ENCODE measurements around the gene CTNNA3. TPM values are rescaled to one million over a fixed set of nuclear protein-coding genes. Genes with fewer than 3 reads are reported as not detected.

CTNNA3 gene
- total RNA-seq, 1 donor from 2014 or later, result not detected

DNA sequence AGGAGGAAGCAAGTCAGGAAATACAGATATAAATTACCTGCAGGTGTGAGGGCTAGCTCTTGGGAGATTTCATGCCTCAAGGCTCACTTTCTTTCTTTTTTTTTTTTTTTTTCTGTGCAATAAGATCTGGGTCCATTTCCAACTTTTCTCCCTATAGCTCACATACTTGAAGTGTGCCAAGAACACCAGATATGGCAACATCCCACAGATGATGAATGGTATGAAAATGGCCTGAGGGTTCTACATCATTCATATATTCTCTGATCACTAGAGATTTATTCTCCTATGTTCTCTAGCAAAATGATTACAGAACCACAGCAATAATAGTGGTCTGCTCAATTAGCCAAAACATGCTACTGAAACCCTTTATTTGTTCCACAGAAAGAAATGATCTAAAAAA lies 653.0 kb downstream of the CTNNA3 start:
- no peaks in the 10 kb centered on the region for H3K27me3 ChIP-seq (ENCODE audit: control insufficient read depth, insufficient read depth, low read length)
- TF ChIP-seq, protein P1, sequence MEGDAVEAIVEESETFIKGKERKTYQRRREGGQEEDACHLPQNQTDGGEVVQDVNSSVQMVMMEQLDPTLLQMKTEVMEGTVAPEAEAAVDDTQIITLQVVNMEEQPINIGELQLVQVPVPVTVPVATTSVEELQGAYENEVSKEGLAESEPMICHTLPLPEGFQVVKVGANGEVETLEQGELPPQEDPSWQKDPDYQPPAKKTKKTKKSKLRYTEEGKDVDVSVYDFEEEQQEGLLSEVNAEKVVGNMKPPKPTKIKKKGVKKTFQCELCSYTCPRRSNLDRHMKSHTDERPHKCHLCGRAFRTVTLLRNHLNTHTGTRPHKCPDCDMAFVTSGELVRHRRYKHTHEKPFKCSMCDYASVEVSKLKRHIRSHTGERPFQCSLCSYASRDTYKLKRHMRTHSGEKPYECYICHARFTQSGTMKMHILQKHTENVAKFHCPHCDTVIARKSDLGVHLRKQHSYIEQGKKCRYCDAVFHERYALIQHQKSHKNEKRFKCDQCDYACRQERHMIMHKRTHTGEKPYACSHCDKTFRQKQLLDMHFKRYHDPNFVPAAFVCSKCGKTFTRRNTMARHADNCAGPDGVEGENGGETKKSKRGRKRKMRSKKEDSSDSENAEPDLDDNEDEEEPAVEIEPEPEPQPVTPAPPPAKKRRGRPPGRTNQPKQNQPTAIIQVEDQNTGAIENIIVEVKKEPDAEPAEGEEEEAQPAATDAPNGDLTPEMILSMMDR (IDR thresholded peaks at IDR 0.05; ENCODE audit: insufficient read depth, low read length, severe bottlenecking), result no peak
- no peak overlapping the region for H3K4me3 ChIP-seq (ENCODE audit: low read depth, low read length)
- FAIRE-seq, result no peak
- H3K36me3 ChIP-seq (ENCODE audit: control insufficient read depth, insufficient read depth, low read length), result no peaks in the 10 kb centered on the region
- no peak for DNase-seq (ENCODE audit: low read depth)

DNA sequence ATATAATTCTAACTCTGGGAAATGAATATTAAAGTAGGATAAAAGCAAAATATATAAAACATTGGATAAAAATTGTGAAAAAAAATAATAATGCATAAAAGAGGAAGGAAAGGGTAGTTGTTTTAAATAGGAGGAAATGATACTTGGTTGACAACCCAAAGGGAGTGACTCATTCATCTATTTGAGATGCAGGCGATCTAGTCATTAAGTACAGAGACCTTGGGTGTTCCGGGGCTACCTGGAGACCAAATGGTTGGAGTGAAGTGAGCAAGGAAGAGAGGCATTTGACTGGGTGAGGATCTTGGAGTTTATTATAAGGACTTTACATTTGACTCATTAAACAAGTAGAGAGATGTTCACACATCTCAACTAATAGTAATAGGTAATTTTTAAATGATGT lies 659.2 kb downstream of the CTNNA3 start:
- H3K27me3 ChIP-seq (ENCODE audit: control insufficient read depth, insufficient read depth, low read length), result no peaks in the 10 kb centered on the region
- no peak for DNase-seq (ENCODE audit: low read depth)
- no peak overlapping the region for H3K4me3 ChIP-seq (ENCODE audit: low read depth, low read length)
- H3K36me3 ChIP-seq (ENCODE audit: control insufficient read depth, insufficient read depth, low read length), result no peaks in the 10 kb centered on the region
- no peak for FAIRE-seq
- TF ChIP-seq, protein P1 (IDR thresholded peaks at IDR 0.05; ENCODE audit: insufficient read depth, low read length, severe bottlenecking), result no peak

DNA sequence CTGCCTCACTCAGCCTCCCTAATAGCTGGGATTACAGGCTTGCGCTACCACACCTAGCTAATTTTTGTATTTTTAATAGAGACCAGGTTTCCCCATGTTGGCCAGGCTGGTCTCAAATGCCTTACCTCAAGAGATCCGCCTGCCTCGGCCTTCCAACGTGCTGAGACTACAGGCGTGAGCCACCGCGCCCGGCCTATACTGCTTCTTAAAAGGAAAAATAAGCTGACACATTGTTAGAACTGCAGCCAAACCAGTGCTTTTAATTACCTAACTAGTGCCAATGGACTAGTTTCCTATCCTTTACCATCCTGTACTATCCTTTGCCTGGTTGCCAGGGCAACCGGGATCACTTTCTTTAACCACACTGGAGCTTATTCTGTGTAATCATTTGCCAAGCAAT lies 662.1 kb downstream of the CTNNA3 start:
- TF ChIP-seq, protein P1 (IDR thresholded peaks at IDR 0.05; ENCODE audit: insufficient read depth, low read length, severe bottlenecking), result no peak
- H3K36me3 ChIP-seq (ENCODE audit: control insufficient read depth, insufficient read depth, low read length), result no peaks in the 10 kb centered on the region
- DNase-seq (ENCODE audit: low read depth), result no peak
- no peak overlapping the region for H3K4me3 ChIP-seq (ENCODE audit: low read depth, low read length)
- no peaks in the 10 kb centered on the region for H3K27me3 ChIP-seq (ENCODE audit: control insufficient read depth, insufficient read depth, low read length)
- no peak for FAIRE-seq

DNA sequence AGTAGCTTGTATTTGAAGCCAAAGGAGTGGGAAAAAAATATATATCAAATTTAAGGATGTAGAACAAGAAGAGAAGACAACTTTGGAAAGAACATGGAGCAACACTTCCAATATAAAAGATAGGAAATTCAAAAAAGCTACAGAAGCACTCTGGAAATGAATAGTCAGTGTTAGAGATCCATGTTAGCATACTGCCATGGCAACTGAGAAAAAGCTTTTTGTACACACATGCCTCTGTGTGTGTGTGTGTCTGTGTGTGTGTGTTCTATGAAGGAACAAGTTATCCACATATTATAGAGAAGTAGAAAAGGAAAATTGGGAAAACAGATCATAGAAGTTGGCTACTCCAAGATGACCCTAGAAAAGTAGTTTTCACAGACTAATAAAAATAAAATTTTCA lies 673.9 kb downstream of the CTNNA3 start:
- DNase-seq (ENCODE audit: low read depth) (no peak), FAIRE-seq (no peak)
- TF ChIP-seq, protein P1 (IDR thresholded peaks at IDR 0.05; ENCODE audit: insufficient read depth, low read length, severe bottlenecking), result no peak
- no peaks in the 10 kb centered on the region for H3K27me3 ChIP-seq (ENCODE audit: control insufficient read depth, insufficient read depth, low read length)
- H3K36me3 ChIP-seq (ENCODE audit: control insufficient read depth, insufficient read depth, low read length), result no peaks in the 10 kb centered on the region
- no peak overlapping the region for H3K4me3 ChIP-seq (ENCODE audit: low read depth, low read length)

DNA sequence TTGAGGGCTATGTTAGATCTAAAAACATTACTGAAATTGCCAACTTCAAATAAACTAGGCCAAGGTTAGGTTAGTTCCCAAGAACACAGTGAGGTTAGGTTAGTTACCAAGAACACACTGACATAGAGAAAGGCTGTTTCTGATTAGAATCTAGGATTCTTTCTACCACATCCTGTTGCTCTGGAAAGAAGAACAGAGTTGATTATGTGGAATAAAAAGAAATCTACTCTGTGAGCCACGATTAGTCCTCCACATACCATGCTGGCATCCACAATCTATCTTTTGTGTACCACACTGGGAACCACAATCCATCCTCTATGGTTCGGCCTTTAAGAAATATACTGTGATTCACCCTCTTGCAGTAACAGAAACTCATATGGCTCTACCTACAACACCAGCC lies 678.8 kb downstream of the CTNNA3 start:
- DNase-seq (ENCODE audit: low read depth) (no peak), FAIRE-seq (no peak)
- TF ChIP-seq, protein P1 (IDR thresholded peaks at IDR 0.05; ENCODE audit: insufficient read depth, low read length, severe bottlenecking), result no peak
- H3K4me3 ChIP-seq (ENCODE audit: low read depth, low read length), result no peak overlapping the region
- H3K36me3 ChIP-seq (ENCODE audit: control insufficient read depth, insufficient read depth, low read length), result no peaks in the 10 kb centered on the region
- H3K27me3 ChIP-seq (ENCODE audit: control insufficient read depth, insufficient read depth, low read length), result no peaks in the 10 kb centered on the region

DNA sequence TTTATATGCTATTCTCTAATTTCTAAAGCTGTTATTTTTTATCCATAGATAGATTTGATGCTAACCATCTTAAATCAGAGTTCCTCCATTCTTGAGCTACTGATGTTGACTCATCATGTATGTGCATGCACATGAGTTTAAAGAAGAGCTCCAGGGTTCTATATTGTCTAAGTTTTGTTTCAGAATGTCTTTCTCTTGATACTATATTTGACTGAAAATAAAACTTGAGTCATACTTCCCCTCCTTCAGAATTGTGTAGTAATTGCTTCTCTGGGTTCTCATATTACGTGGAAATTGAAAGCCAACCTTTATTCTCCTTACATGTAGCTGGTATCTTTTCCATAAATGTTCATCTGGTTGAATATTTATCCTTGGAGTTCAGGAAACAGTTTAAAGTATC lies 680.8 kb downstream of the CTNNA3 start:
- Histone ChIP-seq H3K4me3 (ENCODE audit: low read depth, low read length) (no peak overlapping the region), H3K27me3 (ENCODE audit: control insufficient read depth, insufficient read depth, low read length) (no peaks in the 10 kb centered on the region), H3K36me3 (ENCODE audit: control insufficient read depth, insufficient read depth, low read length) (no peaks in the 10 kb centered on the region)
- DNase-seq (ENCODE audit: low read depth) (peak; percentile 9), FAIRE-seq (no peak)
- TF ChIP-seq, protein P1 (IDR thresholded peaks at IDR 0.05; ENCODE audit: insufficient read depth, low read length, severe bottlenecking), result no peak
